Ascending aorta (tissue), 2 donors: ENCODE data around the gene NIM1K. TPM values are rescaled to one million over a fixed set of nuclear protein-coding genes. Genes with fewer than 3 reads are reported as not detected.
"Not testable (repeated sequence)": the region's sequence is repeated elsewhere in the genome, so short reads cannot be mapped to it uniquely, and the experiment has no call there.

Experiments
- DNase-seq, 2 donors: peaks; one replicate each; pipeline ENCODE4 v3.0.0-alpha.2; 2019; ENCODE audit warnings: low spot score in 2 of 2
- H3K27ac ChIP-seq, 2 donors: fragments of 200-600 bp; sonication (generic); one replicate each; pipeline ENCODE4 v1.5.1; 2016 to 2017; ENCODE audit warnings: mild to moderate bottlenecking in 1 of 2
- H3K27me3 ChIP-seq: fragments of 200-600 bp; sonication (generic); one replicate; pipeline ENCODE4 v1.5.1; 2017
- H3K36me3 ChIP-seq, 2 donors: fragments of 200-600 bp; sonication (generic); one replicate each; pipeline ENCODE4 v1.5.1; 2016
- H3K4me1 ChIP-seq, 2 donors: fragments of 200-600 bp; sonication (generic); one replicate each; pipeline ENCODE4 v1.5.1; 2016 to 2017; ENCODE audit warnings: mild to moderate bottlenecking in 1 of 2
- H3K4me3 ChIP-seq, 2 donors: fragments of 200-600 bp; sonication (generic); one replicate each; pipeline ENCODE4 v1.5.1; 2016 to 2017; ENCODE audit warnings: mild to moderate bottlenecking in 1 of 2
- H3K9me3 ChIP-seq, 2 donors: fragments of 200-600 bp; sonication (generic); one replicate each; pipeline ENCODE4 v1.5.1; 2016
- CTCF ChIP-seq, 3 experiments: fragments of 200-600 bp in 2 of 3; fragments of 450-650 bp in 1 of 3; sonication (generic) in 2 of 3; IDR thresholded peaks; one replicate each; pipeline ENCODE4 v1.5.1; 2016 to 2019; ENCODE audit warnings: antibody characterized with exemption in 3 of 3, mild to moderate bottlenecking in 1 of 3, moderate library complexity in 1 of 3
- intact Hi-C: fragments of 100-400 bp; cut with DNase I; formaldehyde crosslinking; loops from one replicate; pipeline ENCODE4 v1.15.1; 2023
- total RNA-seq: library from RNA; depleted of rRNA; stranded (reverse); fragments of >200 nt; gene quantifications from one replicate; pipeline ENCODE4 v1.1.0, GENCODE V29; 2016

The NIM1K gene
- total RNA-seq, 1 donor from 2014 or later, result not detected

- no peaks in the 10 kb centered on the region for H3K36me3 ChIP-seq
- no peak overlapping the region for H3K4me3 ChIP-seq
- H3K27me3 ChIP-seq, result no peaks in the 10 kb centered on the region
- no peak overlapping the region for H3K27ac ChIP-seq
- intact Hi-C loops, result no loop called here
- H3K4me1 ChIP-seq, result no peaks in the 10 kb centered on the region
- no peaks in the 10 kb centered on the region for H3K9me3 ChIP-seq
- DNase-seq, result no peak
- TF ChIP-seq CTCF (IDR thresholded peaks at IDR 0.05), result no peak
Measured at GRCh38 chr5:43256261-43256966, 64.4 kb downstream of the NIM1K start.

DNA sequence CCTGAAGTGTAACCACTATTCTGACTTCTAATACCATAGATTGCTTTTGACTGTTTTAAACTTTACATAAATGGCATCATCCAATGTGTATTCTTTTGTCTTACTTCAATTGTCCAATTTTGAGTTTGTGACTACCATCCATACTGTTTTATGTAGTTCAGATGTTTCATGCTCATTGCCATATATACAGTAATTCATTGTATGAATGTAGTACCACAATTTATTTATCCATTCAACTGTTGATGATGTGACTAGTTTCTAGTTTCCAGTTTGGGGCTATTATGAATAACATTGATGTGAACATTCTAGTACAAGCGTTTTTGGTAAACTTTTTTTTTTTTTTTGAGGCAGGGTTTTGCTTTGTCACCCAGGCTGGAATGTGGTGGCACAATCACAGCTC, 66.1 kb downstream of the NIM1K start:
- DNase-seq, result no peak
- Histone ChIP-seq H3K4me3 (no peak overlapping the region), H3K27ac (no peak overlapping the region), H3K36me3 (no peaks in the 10 kb centered on the region), H3K9me3 (no peaks in the 10 kb centered on the region), H3K4me1 (no peaks in the 10 kb centered on the region), H3K27me3 (no peaks in the 10 kb centered on the region)
- no peak for TF ChIP-seq CTCF (IDR thresholded peaks at IDR 0.05)
- intact Hi-C loops, result no loop called here

DNA sequence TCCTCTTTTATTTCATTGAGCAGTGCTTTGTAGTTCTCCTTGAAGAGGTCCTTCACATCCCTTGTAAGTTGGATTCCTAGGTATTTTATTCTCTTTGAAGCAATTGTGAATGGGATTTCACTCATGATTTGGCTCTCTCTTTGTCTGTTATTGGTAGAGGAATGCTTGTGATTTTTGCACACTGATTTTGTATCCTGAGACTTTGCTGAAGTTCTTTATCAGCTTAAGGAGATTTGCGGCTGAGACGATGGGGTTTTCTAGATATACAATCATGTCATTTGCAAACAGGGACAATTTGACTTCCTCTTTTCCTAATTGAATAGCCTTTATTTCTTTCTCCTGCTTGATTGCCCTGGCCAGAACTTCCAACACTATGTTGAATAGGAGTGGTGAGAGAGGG, 70.2 kb downstream of the NIM1K start:
- H3K36me3 ChIP-seq, intact Hi-C loops, H3K27me3 ChIP-seq, H3K9me3 ChIP-seq, H3K4me1 ChIP-seq, DNase-seq, H3K27ac ChIP-seq, H3K4me3 ChIP-seq: not testable (repeated sequence)

DNA sequence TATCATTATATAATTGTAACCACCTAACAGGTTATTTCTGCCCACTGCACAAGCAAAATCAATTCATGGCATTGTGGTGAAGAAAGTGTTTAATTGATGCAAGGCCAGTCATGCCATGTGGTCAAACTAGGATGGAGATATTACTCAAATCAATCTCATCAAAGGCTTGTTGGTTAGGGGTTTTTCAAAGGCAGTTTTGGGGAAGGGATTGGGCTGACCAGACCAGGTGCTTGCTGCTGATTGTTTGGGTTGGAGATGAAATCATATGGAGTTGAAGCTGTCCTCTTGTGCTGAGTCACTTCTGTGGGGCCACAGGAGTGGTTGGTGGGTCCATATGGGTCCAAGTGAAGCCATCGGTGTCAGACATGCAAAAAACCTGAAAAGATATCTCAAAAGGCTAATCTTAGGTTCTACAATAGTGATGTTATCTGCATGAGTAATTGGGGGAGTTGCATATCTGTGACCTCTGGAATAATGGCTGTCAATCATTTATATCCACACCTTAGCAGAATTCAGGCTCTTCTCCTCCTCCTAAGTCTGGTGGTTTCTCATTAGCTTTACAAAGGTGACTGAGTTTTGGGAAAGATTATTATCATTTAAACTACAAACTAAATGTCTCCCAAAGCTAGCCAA, 76.3 kb downstream of the NIM1K start:
- H3K27ac ChIP-seq, result no peak overlapping the region
- no peaks in the 10 kb centered on the region for H3K27me3 ChIP-seq
- intact Hi-C loops, result no loop called here
- no peaks in the 10 kb centered on the region for H3K36me3 ChIP-seq
- H3K4me3 ChIP-seq, result no peak overlapping the region
- no peak for DNase-seq
- no peaks in the 10 kb centered on the region for H3K9me3 ChIP-seq
- no peaks in the 10 kb centered on the region for H3K4me1 ChIP-seq
- no peak for TF ChIP-seq CTCF (IDR thresholded peaks at IDR 0.05)

GRCh38 chr5:43270645-43271044, 78.6 kb downstream of the NIM1K start:
- Histone ChIP-seq H3K4me1 (no peaks in the 10 kb centered on the region), H3K36me3 (no peaks in the 10 kb centered on the region), H3K4me3 (no peak overlapping the region), H3K27me3 (no peaks in the 10 kb centered on the region), H3K9me3 (no peaks in the 10 kb centered on the region), H3K27ac (no peak overlapping the region)
- no peak for TF ChIP-seq CTCF (IDR thresholded peaks at IDR 0.05)
- intact Hi-C loops, result no loop called here
- DNase-seq, result no peak

GRCh38 chr5:43273552-43273951, 81.5 kb downstream of the NIM1K start:
- Histone ChIP-seq H3K27ac (no peak overlapping the region), H3K9me3 (no peaks in the 10 kb centered on the region), H3K36me3 (no peaks in the 10 kb centered on the region), H3K27me3 (no peaks in the 10 kb centered on the region), H3K4me1 (no peaks in the 10 kb centered on the region), H3K4me3 (no peak overlapping the region)
- DNase-seq, result no peak
- no peak for TF ChIP-seq CTCF (IDR thresholded peaks at IDR 0.05)
- intact Hi-C loops, result no loop called here
